ENCODE measurements around the gene FUT6. TPM values are rescaled to one million over a fixed set of nuclear protein-coding genes. Genes with fewer than 3 reads are reported as not detected.

FUT6 gene
- total RNA-seq, 1 donor from 2014 or later: not detected

DNA sequence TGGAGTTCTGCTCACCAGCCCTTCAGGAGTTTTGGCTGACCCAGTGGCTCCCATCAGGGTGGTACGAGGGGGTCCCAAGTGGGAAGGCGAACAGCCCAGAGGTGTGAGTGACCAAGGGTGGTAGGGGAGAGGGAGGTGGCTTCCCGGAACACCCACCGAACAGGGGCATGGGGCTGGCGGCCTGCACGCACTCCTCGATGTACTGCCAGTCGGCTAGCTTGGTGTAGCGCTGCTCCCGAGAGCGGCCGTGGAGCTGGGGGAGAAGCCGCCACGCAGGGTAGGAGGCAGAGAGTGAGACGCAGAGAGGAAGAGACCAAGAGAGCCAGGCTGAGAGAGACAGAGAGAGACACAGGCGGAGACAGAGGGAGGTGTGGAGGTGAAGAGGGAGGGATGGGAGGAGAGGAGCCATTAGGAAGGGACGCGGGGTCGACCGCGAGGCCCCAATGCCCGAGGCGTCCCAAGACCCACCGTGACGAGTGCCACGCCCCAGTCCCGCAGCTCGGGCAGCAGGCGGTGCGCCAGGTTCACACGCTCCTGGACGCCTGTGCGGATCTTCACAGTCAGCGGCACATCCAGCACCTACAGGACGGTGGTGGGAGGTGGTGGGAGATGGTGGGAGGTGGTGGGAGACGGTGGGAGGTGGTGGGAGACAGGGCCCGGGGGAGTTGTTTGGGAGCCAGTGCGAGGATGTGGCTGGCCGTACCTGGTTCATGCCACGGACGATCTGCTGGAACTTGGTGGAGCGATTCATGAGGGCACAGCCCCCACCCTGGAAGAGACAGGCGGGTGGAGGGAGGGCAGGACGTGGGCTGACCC is 52.7 kb downstream of the FUT6 start:
- Mint-ChIP-seq H3K9me3 (no peaks in the 10 kb centered on the region), H3K27me3 (ENCODE audit: insufficient read depth, low read depth) (peaks cover 17% of the 10 kb centered on the region), H3K36me3 (peaks cover 15% of the 10 kb centered on the region), H3K4me1 (peaks cover 10% of the 10 kb centered on the region), H3K27ac (no peak overlapping the region), H3K4me3 (no peak overlapping the region)
- Histone ChIP-seq H3K4me1 (no peaks in the 10 kb centered on the region), H2AFZ (replicated peaks) (no peak overlapping the region), H3K27ac (no peak overlapping the region), H3K4me3 (no peak overlapping the region), H3K9ac (no peak overlapping the region), H3K9me3 (ENCODE audit: low read depth) (no peaks in the 10 kb centered on the region), H3K36me3 (no peaks in the 10 kb centered on the region), H3K79me2 (ENCODE audit: low read depth) (peaks cover 2% of the 10 kb centered on the region), H3K4me2 (no peak overlapping the region), H4K20me1 (ENCODE audit: low read depth) (no peaks in the 10 kb centered on the region), H3K27me3 (no peaks in the 10 kb centered on the region), H3F3A (ENCODE audit: low read depth) (peaks cover 10% of the 10 kb centered on the region)
- TF ChIP-seq, protein P1, sequence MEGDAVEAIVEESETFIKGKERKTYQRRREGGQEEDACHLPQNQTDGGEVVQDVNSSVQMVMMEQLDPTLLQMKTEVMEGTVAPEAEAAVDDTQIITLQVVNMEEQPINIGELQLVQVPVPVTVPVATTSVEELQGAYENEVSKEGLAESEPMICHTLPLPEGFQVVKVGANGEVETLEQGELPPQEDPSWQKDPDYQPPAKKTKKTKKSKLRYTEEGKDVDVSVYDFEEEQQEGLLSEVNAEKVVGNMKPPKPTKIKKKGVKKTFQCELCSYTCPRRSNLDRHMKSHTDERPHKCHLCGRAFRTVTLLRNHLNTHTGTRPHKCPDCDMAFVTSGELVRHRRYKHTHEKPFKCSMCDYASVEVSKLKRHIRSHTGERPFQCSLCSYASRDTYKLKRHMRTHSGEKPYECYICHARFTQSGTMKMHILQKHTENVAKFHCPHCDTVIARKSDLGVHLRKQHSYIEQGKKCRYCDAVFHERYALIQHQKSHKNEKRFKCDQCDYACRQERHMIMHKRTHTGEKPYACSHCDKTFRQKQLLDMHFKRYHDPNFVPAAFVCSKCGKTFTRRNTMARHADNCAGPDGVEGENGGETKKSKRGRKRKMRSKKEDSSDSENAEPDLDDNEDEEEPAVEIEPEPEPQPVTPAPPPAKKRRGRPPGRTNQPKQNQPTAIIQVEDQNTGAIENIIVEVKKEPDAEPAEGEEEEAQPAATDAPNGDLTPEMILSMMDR (IDR thresholded peaks at IDR 0.05): no peak
- TF ChIP-seq EZH2phosphoT487 (IDR thresholded peaks at IDR 0.05): no peak
- no peak for TF ChIP-seq EZH2 (IDR thresholded peaks at IDR 0.05)
- no peak for DNase-seq (ENCODE audit: low spot score)

DNA sequence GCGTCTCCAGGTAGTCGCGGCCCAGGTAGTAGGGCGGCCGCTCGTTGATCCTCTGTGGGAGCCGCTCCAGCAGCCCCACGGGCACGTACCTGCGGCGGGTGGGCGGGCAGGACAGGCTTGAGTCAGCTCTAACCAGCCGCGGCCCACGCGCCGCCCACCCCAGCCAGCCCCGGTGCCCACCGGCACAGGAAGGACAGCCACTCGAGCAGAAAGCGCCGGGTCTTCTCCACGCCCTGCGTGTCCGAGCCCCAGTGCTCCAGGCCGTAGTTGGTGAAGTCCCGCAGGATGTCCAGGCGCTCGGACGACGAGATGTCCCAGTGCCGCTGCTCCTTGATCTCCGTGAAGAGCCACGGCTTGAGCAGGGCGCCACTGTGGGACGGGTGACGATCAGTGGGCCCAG is 54.1 kb downstream of the FUT6 start:
- Histone ChIP-seq H3K4me2 (no peak overlapping the region), H3K36me3 (no peaks in the 10 kb centered on the region), H3K9me3 (ENCODE audit: low read depth) (no peaks in the 10 kb centered on the region), H3K27me3 (no peaks in the 10 kb centered on the region), H3K27ac (no peak overlapping the region), H3K79me2 (ENCODE audit: low read depth) (peaks cover 2% of the 10 kb centered on the region), H3K4me1 (no peaks in the 10 kb centered on the region), H2AFZ (replicated peaks) (no peak overlapping the region), H4K20me1 (ENCODE audit: low read depth) (no peaks in the 10 kb centered on the region), H3K4me3 (no peak overlapping the region), H3K9ac (no peak overlapping the region), H3F3A (ENCODE audit: low read depth) (no peaks in the 10 kb centered on the region)
- H3K4me1 Mint-ChIP-seq: peaks cover 4% of the 10 kb centered on the region
- H3K27me3 Mint-ChIP-seq (ENCODE audit: insufficient read depth, low read depth): peaks cover 14% of the 10 kb centered on the region
- no peak overlapping the region for H3K27ac Mint-ChIP-seq
- no peak for DNase-seq (ENCODE audit: low spot score)
- H3K36me3 Mint-ChIP-seq: peaks cover 14% of the 10 kb centered on the region
- TF ChIP-seq EZH2phosphoT487 (IDR thresholded peaks at IDR 0.05): no peak
- TF ChIP-seq EZH2 (IDR thresholded peaks at IDR 0.05): no peak
- TF ChIP-seq, protein P1 (IDR thresholded peaks at IDR 0.05): no peak
- H3K9me3 Mint-ChIP-seq: no peaks in the 10 kb centered on the region
- no peak overlapping the region for H3K4me3 Mint-ChIP-seq

DNA sequence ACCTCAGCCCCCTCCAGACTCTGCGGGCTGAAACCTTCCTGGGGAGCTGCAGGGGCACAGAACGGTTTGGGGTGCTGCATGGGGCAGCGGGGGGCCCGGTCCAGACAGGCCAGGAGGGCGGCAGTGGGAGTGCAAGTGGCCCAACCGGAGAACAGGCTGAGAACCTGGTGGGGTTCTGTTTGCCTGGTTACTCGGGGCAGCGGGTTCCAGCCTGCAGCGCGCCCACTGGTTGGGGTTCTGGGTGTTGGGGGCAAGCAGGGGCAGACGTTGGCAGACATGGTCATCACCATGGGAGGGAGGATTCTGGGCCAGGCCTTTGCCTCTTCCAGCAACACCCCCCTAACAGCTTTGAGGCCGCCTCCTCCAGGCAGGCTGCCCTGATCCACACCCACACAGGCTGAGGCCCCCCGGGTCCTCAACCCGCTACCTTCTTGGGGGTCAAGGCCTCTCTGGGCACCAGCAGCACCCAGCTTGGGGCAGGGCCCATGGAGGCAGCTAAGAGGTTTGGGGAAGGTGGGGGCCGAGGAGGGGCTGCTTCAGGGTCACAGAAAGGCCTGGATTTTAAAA is 54.8 kb downstream of the FUT6 start, which contains the start of gene PRR22:
Gene PRR22, minus strand, starts transcription at position 166 of the 567 bp plus-strand sequence. Its CDS starts 86 bp downstream, at position 80.
- Histone ChIP-seq H2AFZ (replicated peaks) (no peak within 1 kb of the TSS), H3K9ac (no peak within 1 kb of the TSS), H3K4me1 (no peaks in the 10 kb centered on the region), H3K9me3 (ENCODE audit: low read depth) (no peaks in the 10 kb centered on the region), H3K27ac (no peak within 1 kb of the TSS), H3K79me2 (ENCODE audit: low read depth) (no peaks in the 10 kb centered on the region), H4K20me1 (ENCODE audit: low read depth) (no peaks in the 10 kb centered on the region), H3K4me3 (no peak within 1 kb of the TSS), H3K36me3 (no peaks in the 10 kb centered on the region), H3F3A (ENCODE audit: low read depth) (no peaks in the 10 kb centered on the region), H3K27me3 (no peaks in the 10 kb centered on the region), H3K4me2 (no peak within 1 kb of the TSS)
- no peak within 1 kb of the TSS for H3K4me3 Mint-ChIP-seq
- H3K4me1 Mint-ChIP-seq: no peaks in the 10 kb centered on the region
- H3K9me3 Mint-ChIP-seq: no peaks in the 10 kb centered on the region
- H3K27ac Mint-ChIP-seq: no peak within 1 kb of the TSS
- TF ChIP-seq, protein P1 (IDR thresholded peaks at IDR 0.05): no peak
- TF ChIP-seq EZH2 (IDR thresholded peaks at IDR 0.05) (no peak), EZH2phosphoT487 (IDR thresholded peaks at IDR 0.05) (no peak)
- no peak for DNase-seq (ENCODE audit: low spot score)
- peaks cover 9% of the 10 kb centered on the region for H3K27me3 Mint-ChIP-seq (ENCODE audit: insufficient read depth, low read depth)
- H3K36me3 Mint-ChIP-seq: peaks cover 9% of the 10 kb centered on the region
